Endothelial cell of umbilical vein (primary cell): ENCODE data around the gene LMAN2L. TPM values are rescaled to one million over a fixed set of nuclear protein-coding genes. Genes with fewer than 3 reads are reported as not detected.

Source experiments
- BruUV-seq: library from RNA; stranded (reverse); fragments of 400-500 nt; replicated peaks from 2 replicates; lab custom pipeline; 2021; lab: Mats Ljungman, UMichigan
- CTCF ChIA-PET: fragments of 300-600, 350-600 bp; sonication (Branson Sonifier 250); formaldehyde crosslinking; loops from one replicate; lab custom pipeline; 2021; ENCODE audit warnings: antibody characterized with exemption, inconsistent platforms; lab: Charles Lee
- POLR2A ChIA-PET: fragments of 300-600, 350-600 bp; sonication (Branson Sonifier 250); formaldehyde crosslinking; loops from one replicate; lab custom pipeline; 2021; ENCODE audit warnings: antibody characterized with exemption, inconsistent platforms; lab: Charles Lee
- DNase-seq: peaks from one replicate; pipeline ENCODE4 v3.0.0-alpha.2; 2011; ENCODE audit warnings: low read depth, low spot score
- FAIRE-seq: peaks from 2 replicates; lab custom pipeline; 2011; peaks lifted over from hg19 to GRCh38; lab: Jason Lieb, UNC
- H2AFZ ChIP-seq: 2 replicates; pipeline ENCODE4 v1.6.0; 2012; ENCODE audit warnings: low read depth, low read length, control low read depth, inconsistent platforms
- H3K27ac ChIP-seq: 2 replicates; pipeline ENCODE4 v1.5.1; 2011; ENCODE audit warnings: low read depth, mild to moderate bottlenecking, control low read depth, low read length, moderate library complexity; ENCODE audit not compliant: insufficient read depth
- H3K27me3 ChIP-seq, 2 experiments: 2 replicates each; pipeline versions ENCODE4 v1.6.0 to v1.6.1; 2011; ENCODE audit warnings: low read length in 2 of 2, mixed read lengths in 1 of 2; ENCODE audit not compliant: control insufficient read depth in 2 of 2, insufficient read depth in 2 of 2
- H3K36me3 ChIP-seq, 2 experiments: 2 replicates in 1 of 2; 3 replicates in 1 of 2; pipeline ENCODE4 v1.5.1; 2011; ENCODE audit warnings: low read length in 2 of 2, mild to moderate bottlenecking in 1 of 2, moderate library complexity in 1 of 2; ENCODE audit not compliant: control insufficient read depth in 2 of 2, insufficient read depth in 2 of 2; ENCODE audit errors: extremely low read depth in 1 of 2
- H3K4me1 ChIP-seq: 3 replicates; pipeline ENCODE4 v1.5.1; 2011; ENCODE audit warnings: mild to moderate bottlenecking, low read length; ENCODE audit not compliant: control insufficient read depth, insufficient read depth; ENCODE audit errors: extremely low read depth
- H3K4me2 ChIP-seq: 2 replicates; pipeline ENCODE4 v1.6.1; 2011; ENCODE audit warnings: low read length, control low read depth, mixed read lengths; ENCODE audit not compliant: insufficient read depth
- H3K4me3 ChIP-seq, 3 experiments: fragments of 200-600 bp in 1 of 3; sonication (generic), shearing (Covaris generic) in 1 of 3; replicated peaks in 1 of 3; 2 replicates each; pipeline ENCODE4 v1.5.1; 2011 to 2016; ENCODE audit warnings: control low read depth in 3 of 3, low read length in 3 of 3, mild to moderate bottlenecking in 2 of 3, inconsistent platforms in 1 of 3, low read depth in 1 of 3, moderate library complexity in 1 of 3; ENCODE audit not compliant: insufficient read depth in 1 of 3
- H3K79me2 ChIP-seq: 2 replicates; pipeline ENCODE4 v1.6.0; 2012; ENCODE audit warnings: low read length, inconsistent platforms; ENCODE audit not compliant: control insufficient read depth, insufficient read depth
- H3K9ac ChIP-seq: replicated peaks from 2 replicates; pipeline ENCODE3; 2011; ENCODE audit warnings: low read length, control low read depth; ENCODE audit not compliant: insufficient read depth; ENCODE audit errors: extremely low read depth
- H3K9me1 ChIP-seq: replicated peaks from 3 replicates; pipeline ENCODE4 v1.6.0; 2011; ENCODE audit warnings: mild to moderate bottlenecking, low read length; ENCODE audit not compliant: control insufficient read depth, insufficient read depth; ENCODE audit errors: extremely low read depth
- H3K9me3 ChIP-seq: replicated peaks from 2 replicates; pipeline ENCODE4 v1.5.1; 2012; ENCODE audit warnings: low read length, inconsistent platforms; ENCODE audit not compliant: control insufficient read depth, insufficient read depth
- H4K20me1 ChIP-seq: replicated peaks from 2 replicates; pipeline ENCODE3; 2011; ENCODE audit warnings: mild to moderate bottlenecking, low read length; ENCODE audit not compliant: control insufficient read depth, insufficient read depth; ENCODE audit errors: extremely low read depth
- EZH2 ChIP-seq: IDR thresholded peaks from 2 replicates; pipeline ENCODE4 v1.6.1; 2012; ENCODE audit warnings: borderline replicate concordance, low read depth, mild to moderate bottlenecking, moderate library complexity, low read length, inconsistent platforms; ENCODE audit not compliant: severe bottlenecking
- FOS ChIP-seq: IDR thresholded peaks from 2 replicates; pipeline ENCODE4 v1.6.1; 2011; ENCODE audit warnings: mild to moderate bottlenecking, low read length, moderate library complexity, borderline replicate concordance; ENCODE audit not compliant: insufficient read depth
- GATA2 ChIP-seq: IDR thresholded peaks from 2 replicates; pipeline ENCODE4 v1.7.0; 2011; ENCODE audit warnings: low read depth, mild to moderate bottlenecking, moderate library complexity, mixed read lengths, low read length; ENCODE audit not compliant: insufficient read length, insufficient read depth
- JUN ChIP-seq: IDR thresholded peaks from 2 replicates; pipeline ENCODE4 v1.6.1; 2011; ENCODE audit warnings: borderline replicate concordance, low read depth; ENCODE audit not compliant: insufficient read length, insufficient read depth
- MYC ChIP-seq: IDR thresholded peaks from one replicate; pipeline ENCODE4 v1.6.1; 2011; ENCODE audit warnings: mild to moderate bottlenecking, low read depth, low read length
- POLR2A ChIP-seq: IDR thresholded peaks from 2 replicates; pipeline ENCODE4 v1.6.1; 2012; ENCODE audit warnings: low read depth, mild to moderate bottlenecking, control low read depth, low read length
- POLR2AphosphoS5 ChIP-seq: IDR thresholded peaks from 2 replicates; pipeline ENCODE4 v1.6.1; 2012; ENCODE audit warnings: low read depth, mild to moderate bottlenecking, control low read depth, low read length, moderate library complexity; ENCODE audit not compliant: insufficient read depth
- dilution Hi-C: fragments of 300-500 bp; cut with MboI; formaldehyde crosslinking; loops from one replicate; pipeline ENCODE4 v1.15.0; 2019; ENCODE audit warnings: low sequenced_read_pairs; ENCODE audit not compliant: extremely low pct_ligation_motif_present
- intact Hi-C: fragments of 100-400 bp; cut with micrococcal nuclease; formaldehyde crosslinking; loops from one replicate; pipeline ENCODE4 v1.10.0; 2022
- polyA plus RNA-seq, 4 experiments: library from polyadenylated mRNA; depleted of rRNA in 3 of 4; stranded (reverse) in 3 of 4; unstranded in 1 of 4; fragments of >200 nt; gene quantifications; 2 replicates each; pipeline versions ENCODE4 v1.2.1 to v1.2.3, GENCODE V29; 2011 to 2012; ENCODE audit warnings: missing spikeins in 1 of 4
- total RNA-seq: library from RNA; stranded (reverse); gene quantifications from 2 replicates; pipeline ENCODE4 v1.2.3, GENCODE V29; 2021
- TF ChIP-seq, protein P1 (sequence below): IDR thresholded peaks from 2 replicates; pipeline ENCODE4 v1.6.1; 2011; ENCODE audit not compliant: insufficient read depth, insufficient read length
- TF ChIP-seq, protein P2 (sequence below), 2 donors: IDR thresholded peaks; 1 replicate in 1 of 2; 2 replicates in 1 of 2; pipeline ENCODE4 v1.5.1; 2011; ENCODE audit warnings: low read length in 2 of 2, mild to moderate bottlenecking in 2 of 2, moderate library complexity in 2 of 2, control low read depth in 1 of 2, inconsistent platforms in 1 of 2, low read depth in 1 of 2; ENCODE audit not compliant: insufficient read depth in 1 of 2; ENCODE audit errors: extremely low read depth in 1 of 2

LMAN2L gene
- total and polyA plus RNA-seq, 2 donors (not counting 3 experiments of a cell fraction or from before 2014, with no cell fraction given): 15.4 to 20.5 TPM

DNA sequence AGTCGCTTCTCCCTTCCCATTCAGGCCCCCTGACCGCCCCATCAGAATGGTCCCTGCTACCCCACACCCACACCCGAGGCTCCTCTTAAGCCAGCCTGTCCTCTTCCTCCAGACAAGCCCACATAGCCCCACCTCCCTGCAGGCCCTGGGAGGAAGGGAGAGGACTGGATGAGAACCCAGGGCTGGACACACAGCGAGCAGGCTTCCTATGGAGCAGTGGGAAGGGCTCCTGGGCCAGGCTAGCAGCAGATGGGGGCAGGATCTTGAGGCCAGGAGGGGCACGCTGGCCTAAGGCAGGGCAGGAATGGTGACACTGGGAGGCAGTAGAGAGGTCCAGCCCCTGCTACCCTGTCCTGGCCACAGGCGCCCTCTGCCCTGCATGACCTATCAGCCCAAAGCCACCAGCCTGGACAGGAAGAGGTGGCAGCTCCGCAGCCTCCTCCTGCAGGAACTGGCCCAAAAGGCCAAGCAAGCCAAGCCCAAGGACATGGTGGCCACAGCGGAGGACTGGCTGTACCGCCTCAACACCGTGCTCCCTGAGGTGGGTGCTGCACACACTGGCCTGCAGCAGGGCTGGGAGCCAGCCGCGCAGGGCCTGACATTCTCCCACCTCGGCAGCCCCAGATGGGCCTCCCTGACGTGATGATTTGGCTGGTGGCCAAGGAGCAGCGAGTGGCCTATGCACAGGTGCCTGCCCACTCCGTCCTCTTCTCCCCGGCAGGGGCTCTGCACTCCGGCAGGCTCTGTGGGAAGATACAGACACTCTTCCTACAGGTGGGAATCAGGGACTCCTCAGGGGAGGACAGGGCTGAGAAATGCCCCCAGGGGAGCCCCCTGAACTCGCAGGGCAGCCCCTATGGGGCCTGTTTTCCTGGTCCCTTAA lies 54.0 kb downstream of the LMAN2L start:
- no peak overlapping the region for H3K4me2 ChIP-seq
- DNase-seq: peak; percentile 29
- H3K27ac ChIP-seq: no peak overlapping the region
- TF ChIP-seq, protein P1, sequence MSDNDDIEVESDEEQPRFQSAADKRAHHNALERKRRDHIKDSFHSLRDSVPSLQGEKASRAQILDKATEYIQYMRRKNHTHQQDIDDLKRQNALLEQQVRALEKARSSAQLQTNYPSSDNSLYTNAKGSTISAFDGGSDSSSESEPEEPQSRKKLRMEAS: no peak
- TF ChIP-seq MYC (no peak), JUN (no peak), POLR2A (no peak), POLR2AphosphoS5 (no peak), GATA2 (no peak), FOS (no peak), EZH2 (no peak)
- TF ChIP-seq, protein P2, sequence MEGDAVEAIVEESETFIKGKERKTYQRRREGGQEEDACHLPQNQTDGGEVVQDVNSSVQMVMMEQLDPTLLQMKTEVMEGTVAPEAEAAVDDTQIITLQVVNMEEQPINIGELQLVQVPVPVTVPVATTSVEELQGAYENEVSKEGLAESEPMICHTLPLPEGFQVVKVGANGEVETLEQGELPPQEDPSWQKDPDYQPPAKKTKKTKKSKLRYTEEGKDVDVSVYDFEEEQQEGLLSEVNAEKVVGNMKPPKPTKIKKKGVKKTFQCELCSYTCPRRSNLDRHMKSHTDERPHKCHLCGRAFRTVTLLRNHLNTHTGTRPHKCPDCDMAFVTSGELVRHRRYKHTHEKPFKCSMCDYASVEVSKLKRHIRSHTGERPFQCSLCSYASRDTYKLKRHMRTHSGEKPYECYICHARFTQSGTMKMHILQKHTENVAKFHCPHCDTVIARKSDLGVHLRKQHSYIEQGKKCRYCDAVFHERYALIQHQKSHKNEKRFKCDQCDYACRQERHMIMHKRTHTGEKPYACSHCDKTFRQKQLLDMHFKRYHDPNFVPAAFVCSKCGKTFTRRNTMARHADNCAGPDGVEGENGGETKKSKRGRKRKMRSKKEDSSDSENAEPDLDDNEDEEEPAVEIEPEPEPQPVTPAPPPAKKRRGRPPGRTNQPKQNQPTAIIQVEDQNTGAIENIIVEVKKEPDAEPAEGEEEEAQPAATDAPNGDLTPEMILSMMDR (IDR thresholded peaks at IDR 0.05; ENCODE audit: extremely low read depth in 1 of 2, insufficient read depth in 1 of 2, low read depth in 1 of 2, low read length in 2 of 2): no peak
- no peaks in the 10 kb centered on the region for H3K79me2 ChIP-seq
- no peak overlapping the region for H2AFZ ChIP-seq
- no peak overlapping the region for H3K4me3 ChIP-seq
- H3K27me3 ChIP-seq: peaks cover 0 to 4% of the 10 kb centered on the region in 2 experiments
- no peak for FAIRE-seq
- dilution Hi-C loops: no loop called here
- no peak overlapping the region for H3K9ac ChIP-seq
- no peaks in the 10 kb centered on the region for H3K9me3 ChIP-seq
- BruUV-seq: no TSS peak
- ChIA-PET POLR2A (no interaction called here), CTCF (no interaction called here)
- no peaks in the 10 kb centered on the region for H3K4me1 ChIP-seq
- H4K20me1 ChIP-seq: no peaks in the 10 kb centered on the region
- H3K36me3 ChIP-seq: no peaks in the 10 kb centered on the region
- intact Hi-C loops: no loop called here
- H3K9me1 ChIP-seq: no peaks in the 10 kb centered on the region
